Stomach (tissue), 4 donors: Measurements from ENCODE around the gene KCNJ5.

Experiments used
- POLR2A ChIP-seq, 4 donors: fragments of 450-650 bp; IDR thresholded peaks; one replicate each; pipeline ENCODE4 v1.6.1; 2016; ENCODE audit warnings: antibody characterized with exemption in 4 of 4, control low read depth in 2 of 4, mild to moderate bottlenecking in 1 of 4, moderate library complexity in 1 of 4
- POLR2AphosphoS5 ChIP-seq, 3 donors: sonication (generic); formaldehyde crosslinking; IDR thresholded peaks; one replicate each; pipeline ENCODE4 v1.6.1; 2016; ENCODE audit warnings: antibody characterized with exemption in 3 of 3
- TF ChIP-seq, protein P1 (sequence below), 7 experiments: fragments of 450-650 bp in 4 of 7; fragments of 200-600 bp in 3 of 7; sonication (generic) in 3 of 7; IDR thresholded peaks; one replicate each; pipeline ENCODE4 v1.5.1; 2016 to 2019; ENCODE audit warnings: antibody characterized with exemption in 7 of 7, control low read depth in 2 of 7, mild to moderate bottlenecking in 1 of 7

DNA sequence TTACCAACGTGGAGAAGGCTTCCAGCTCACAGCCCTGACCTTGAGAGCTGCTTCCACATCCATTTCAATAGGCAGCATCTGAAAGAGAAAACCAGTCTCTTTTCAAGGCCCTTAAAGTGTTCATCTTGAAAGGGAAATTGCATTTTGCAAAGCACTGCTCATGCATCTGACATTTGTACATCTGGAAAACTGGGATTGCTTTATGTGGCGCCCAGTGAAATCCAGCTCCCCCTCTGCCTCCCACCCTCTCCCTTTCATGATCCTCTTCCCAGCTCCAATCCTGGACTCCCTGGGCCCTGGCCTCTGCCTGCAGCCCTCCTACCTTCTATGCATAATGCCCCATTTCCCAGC lies 34.1 kb downstream of the KCNJ5 start:
- TF ChIP-seq, protein P1, sequence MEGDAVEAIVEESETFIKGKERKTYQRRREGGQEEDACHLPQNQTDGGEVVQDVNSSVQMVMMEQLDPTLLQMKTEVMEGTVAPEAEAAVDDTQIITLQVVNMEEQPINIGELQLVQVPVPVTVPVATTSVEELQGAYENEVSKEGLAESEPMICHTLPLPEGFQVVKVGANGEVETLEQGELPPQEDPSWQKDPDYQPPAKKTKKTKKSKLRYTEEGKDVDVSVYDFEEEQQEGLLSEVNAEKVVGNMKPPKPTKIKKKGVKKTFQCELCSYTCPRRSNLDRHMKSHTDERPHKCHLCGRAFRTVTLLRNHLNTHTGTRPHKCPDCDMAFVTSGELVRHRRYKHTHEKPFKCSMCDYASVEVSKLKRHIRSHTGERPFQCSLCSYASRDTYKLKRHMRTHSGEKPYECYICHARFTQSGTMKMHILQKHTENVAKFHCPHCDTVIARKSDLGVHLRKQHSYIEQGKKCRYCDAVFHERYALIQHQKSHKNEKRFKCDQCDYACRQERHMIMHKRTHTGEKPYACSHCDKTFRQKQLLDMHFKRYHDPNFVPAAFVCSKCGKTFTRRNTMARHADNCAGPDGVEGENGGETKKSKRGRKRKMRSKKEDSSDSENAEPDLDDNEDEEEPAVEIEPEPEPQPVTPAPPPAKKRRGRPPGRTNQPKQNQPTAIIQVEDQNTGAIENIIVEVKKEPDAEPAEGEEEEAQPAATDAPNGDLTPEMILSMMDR (IDR thresholded peaks at IDR 0.05), result no peak
- TF ChIP-seq POLR2AphosphoS5 (IDR thresholded peaks at IDR 0.05) (no peak), POLR2A (IDR thresholded peaks at IDR 0.05) (no peak)
